ENCODE data around the gene CST6. TPM values are rescaled to one million over a fixed set of nuclear protein-coding genes. Genes with fewer than 3 reads are reported as not detected.
"Not testable (repeated sequence)": the region's sequence is repeated elsewhere in the genome, so short reads cannot be mapped to it uniquely, and the experiment has no call there.

The CST6 gene
- total RNA-seq, 2 experiments from 2014 or later, result not detected

- intact Hi-C loops (cut with micrococcal nuclease), result no loop called here
- DNase-seq, result peak; percentile 56
- CTCF ChIA-PET, result interaction anchor here (1.8 to 2.2 kb wide), 2 partner anchors 136 to 309 kb away, joined by 6 to 11 read pairs; partner anchors contain the start of gene KAT5
These were observed 9.0 kb downstream of the CST6 start for GRCh38 chr11:66020618-66021357.

GRCh38 chr11:66022401-66023185 is 10.8 kb downstream of the CST6 start:
- Mint-ChIP-seq H3K9me3 (no peaks in the 10 kb centered on the region), H3K27me3 (peaks cover 6% of the 10 kb centered on the region), H3K4me1 (ENCODE audit: low read depth) (peaks cover 17% of the 10 kb centered on the region), H3K4me3 (peak overlapping the region; percentile 6), H3K36me3 (no peaks in the 10 kb centered on the region), H3K27ac (no peak overlapping the region)
- CTCF ChIA-PET, result interaction anchor here (0.6 to 2.6 kb wide), 47 partner anchors 8 to 574 kb away, joined by 3 to 36 read pairs (median 3); partner anchors contain the start of genes AP5B1, BANF1, CCDC85B and CFL1
- POLR2A ChIA-PET, result interaction anchor here (1.0 to 1.4 kb wide), 2 partner anchors 311 to 384 kb away, joined by 3 read pairs; no protein-coding TSS in a partner anchor
- intact Hi-C loops (cut with micrococcal nuclease), result loop anchor here (1.0 kb wide), 1 partner anchor 33 kb away; no protein-coding TSS in a partner anchor
- peak; percentile 85 for DNase-seq

More at GRCh38 chr11:66020618-66021357, 9.0 kb downstream of the CST6 start:
- Mint-ChIP-seq H3K4me1 (ENCODE audit: low read depth) (peaks cover 22% of the 10 kb centered on the region), H3K27me3 (peaks cover 6% of the 10 kb centered on the region), H3K36me3 (no peaks in the 10 kb centered on the region), H3K9me3 (no peaks in the 10 kb centered on the region), H3K27ac (no peak overlapping the region), H3K4me3 (no peak overlapping the region)
- POLR2A ChIA-PET, result no interaction called here

- intact Hi-C loops (cut with micrococcal nuclease); DNase-seq; H3K4me3 Mint-ChIP-seq; H3K36me3 Mint-ChIP-seq; H3K27me3 Mint-ChIP-seq; H3K9me3 Mint-ChIP-seq; H3K27ac Mint-ChIP-seq: not testable (repeated sequence)
- POLR2A ChIA-PET, result interaction anchor here (1.4 kb wide), 1 partner anchor 312 kb away, joined by 3 read pairs; no protein-coding TSS in a partner anchor
- H3K4me1 Mint-ChIP-seq (ENCODE audit: low read depth), result peaks cover 15% of the 10 kb centered on the region
- CTCF ChIA-PET, result interaction anchor here (0.8 to 2.6 kb wide), 20 partner anchors 11 to 574 kb away, joined by 3 to 36 read pairs (median 6); partner anchors contain the start of genes BANF1, CST6, KAT5 and SF3B2
These were observed 11.3 kb downstream of the CST6 start for GRCh38 chr11:66023186-66023440.

GRCh38 chr11:66026017-66026529 is 14.3 kb downstream of the CST6 start, which contains the start of gene CATSPER1:
TSS of gene CATSPER1 (minus strand) at chr11:66026479. CDS start at chr11:66026379, 100 bp downstream.
- ChIA-PET POLR2A (interaction anchor here (0.6 kb wide), 1 partner anchor 114 kb away, joined by 3 read pairs; no protein-coding TSS in a partner anchor), CTCF (interaction anchor here (0.8 to 1.1 kb wide), 2 partner anchors 14 to 19 kb away, joined by 3 read pairs; no protein-coding TSS in a partner anchor)
- peaks cover 11% of the 10 kb centered on the region for H3K4me1 Mint-ChIP-seq (ENCODE audit: low read depth)
- H3K4me3 Mint-ChIP-seq, result no peak within 1 kb of the TSS
- peaks cover 6% of the 10 kb centered on the region for H3K27me3 Mint-ChIP-seq
- no peak for DNase-seq
- H3K36me3 Mint-ChIP-seq, result no peaks in the 10 kb centered on the region
- H3K27ac Mint-ChIP-seq, result no peak within 1 kb of the TSS
- intact Hi-C loops (cut with micrococcal nuclease), result no loop called here
- no peaks in the 10 kb centered on the region for H3K9me3 Mint-ChIP-seq

GRCh38 chr11:66032957-66033735 is 21.3 kb downstream of the CST6 start:
- Mint-ChIP-seq H3K36me3 (no peaks in the 10 kb centered on the region), H3K27ac (no peak overlapping the region), H3K4me1 (ENCODE audit: low read depth) (no peaks in the 10 kb centered on the region), H3K27me3 (no peaks in the 10 kb centered on the region), H3K4me3 (no peak overlapping the region), H3K9me3 (no peaks in the 10 kb centered on the region)
- intact Hi-C loops (cut with micrococcal nuclease), result no loop called here
- no peak for DNase-seq
- ChIA-PET POLR2A (no interaction called here), CTCF (interaction anchor here (0.6 kb wide), 1 partner anchor 12 kb away, joined by 3 read pairs; no protein-coding TSS in a partner anchor)

GRCh38 chr11:66035653-66036333 is 24.0 kb downstream of the CST6 start:
- H3K4me1 Mint-ChIP-seq (ENCODE audit: low read depth), result no peaks in the 10 kb centered on the region
- peaks cover 2% of the 10 kb centered on the region for H3K27me3 Mint-ChIP-seq
- H3K9me3 Mint-ChIP-seq, result no peaks in the 10 kb centered on the region
- no peak overlapping the region for H3K27ac Mint-ChIP-seq
- no peak for DNase-seq
- H3K4me3 Mint-ChIP-seq, result no peak overlapping the region
- ChIA-PET CTCF (interaction anchor here (1.3 to 2.1 kb wide), 4 partner anchors 9 to 147 kb away, joined by 3 to 12 read pairs (median 6); partner anchors contain the start of gene FIBP), POLR2A (no interaction called here)
- intact Hi-C loops (cut with micrococcal nuclease), result no loop called here
- no peaks in the 10 kb centered on the region for H3K36me3 Mint-ChIP-seq

- peaks cover 2% of the 10 kb centered on the region for H3K27me3 Mint-ChIP-seq
- DNase-seq, result no peak
- H3K9me3 Mint-ChIP-seq, result no peaks in the 10 kb centered on the region
- H3K4me1 Mint-ChIP-seq (ENCODE audit: low read depth), result no peaks in the 10 kb centered on the region
- no peak overlapping the region for H3K27ac Mint-ChIP-seq
- no peak overlapping the region for H3K4me3 Mint-ChIP-seq
- POLR2A ChIA-PET, result no interaction called here
- CTCF ChIA-PET, result interaction anchor here (1.3 to 2.1 kb wide), 4 partner anchors 9 to 148 kb away, joined by 3 to 12 read pairs (median 6); partner anchors contain the start of gene FIBP
- intact Hi-C loops (cut with micrococcal nuclease), result no loop called here
- no peaks in the 10 kb centered on the region for H3K36me3 Mint-ChIP-seq
These were observed 24.5 kb downstream of the CST6 start for GRCh38 chr11:66036334-66036710.

GRCh38 chr11:66037327-66037726 is 25.5 kb downstream of the CST6 start:
- Mint-ChIP-seq H3K36me3 (no peaks in the 10 kb centered on the region), H3K4me1 (ENCODE audit: low read depth) (no peaks in the 10 kb centered on the region), H3K4me3 (no peak overlapping the region), H3K9me3 (no peaks in the 10 kb centered on the region), H3K27me3 (peaks cover 2% of the 10 kb centered on the region), H3K27ac (no peak overlapping the region)
- POLR2A ChIA-PET, result no interaction called here
- intact Hi-C loops (cut with micrococcal nuclease), result no loop called here
- CTCF ChIA-PET, result interaction anchor here (1.7 to 2.1 kb wide), 2 partner anchors 8 to 15 kb away, joined by 9 to 12 read pairs; no protein-coding TSS in a partner anchor
- DNase-seq, result no peak

- Mint-ChIP-seq H3K4me3 (no peak overlapping the region), H3K4me1 (ENCODE audit: low read depth) (peaks cover 4% of the 10 kb centered on the region), H3K36me3 (no peaks in the 10 kb centered on the region), H3K27me3 (peaks cover 2% of the 10 kb centered on the region), H3K27ac (no peak overlapping the region), H3K9me3 (no peaks in the 10 kb centered on the region)
- ChIA-PET POLR2A (no interaction called here), CTCF (no interaction called here)
- no peak for DNase-seq
- intact Hi-C loops (cut with micrococcal nuclease), result no loop called here
These were observed 28.0 kb downstream of the CST6 start for GRCh38 chr11:66039765-66040164.

GRCh38 chr11:66042227-66042995 is 30.6 kb downstream of the CST6 start:
- POLR2A ChIA-PET, result no interaction called here
- CTCF ChIA-PET, result interaction anchor here (1.1 to 4.4 kb wide), 2 partner anchors 9 to 20 kb away, joined by 5 to 36 read pairs; partner anchors contain the start of gene SF3B2
- no peak overlapping the region for H3K4me3 Mint-ChIP-seq

More at GRCh38 chr11:66042227-66042995, 30.6 kb downstream of the CST6 start:
- intact Hi-C loops (cut with micrococcal nuclease), result no loop called here
- Mint-ChIP-seq H3K27me3 (peaks cover 2% of the 10 kb centered on the region), H3K27ac (no peak overlapping the region), H3K36me3 (no peaks in the 10 kb centered on the region), H3K4me1 (ENCODE audit: low read depth) (peaks cover 14% of the 10 kb centered on the region), H3K9me3 (no peaks in the 10 kb centered on the region)
- no peak for DNase-seq

Measured in activated CD4-positive, alpha-beta memory T cell treated with anti-CD3 and anti-CD28 coated beads for 36 hours (primary cell).